ENCODE results near the gene HIVEP2. TPM values are rescaled to one million over a fixed set of nuclear protein-coding genes. Genes with fewer than 3 reads are reported as not detected.

Gene HIVEP2
- total and polyA plus RNA-seq, 2 donors from 2014 or later, result 2.4 to 26.0 TPM

DNA sequence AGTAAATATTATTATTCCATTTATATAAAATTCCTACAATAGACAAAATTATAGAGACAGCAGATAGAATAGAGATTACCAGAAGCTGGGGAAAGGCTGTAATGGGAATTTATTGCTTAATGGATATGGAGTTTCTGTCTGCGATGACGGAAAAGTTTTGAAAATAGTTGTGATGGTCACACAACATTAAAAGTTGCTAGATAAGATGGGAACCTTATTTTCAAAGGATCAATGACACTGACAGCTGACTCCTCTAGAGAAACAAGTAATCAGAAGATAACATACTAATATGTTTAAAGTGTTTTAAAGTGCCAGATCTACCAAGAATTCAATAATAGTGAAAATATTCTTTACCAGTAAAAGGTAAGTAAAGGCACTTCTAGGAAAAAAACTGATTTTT, 236.3 kb downstream of the HIVEP2 start:
- Histone ChIP-seq H3K27me3 (ENCODE audit: control insufficient read depth, insufficient read depth, low read length) (no peaks in the 10 kb centered on the region), H3K36me3 (ENCODE audit: control insufficient read depth in 2 of 3, insufficient read depth in 3 of 3, low read length in 3 of 3) (no peaks in the 10 kb centered on the region), H3K4me1 (ENCODE audit: control insufficient read depth in 2 of 3, insufficient read depth in 2 of 3, low read depth in 1 of 3, low read length in 3 of 3) (no peaks in the 10 kb centered on the region), H3K27ac (ENCODE audit: low read depth in 2 of 2, low read length in 2 of 2) (no peak overlapping the region), H3K4me3 (ENCODE audit: low read length in 3 of 3) (no peak overlapping the region), H3K9ac (ENCODE audit: low read length in 3 of 3) (no peak overlapping the region), H3K9me3 (ENCODE audit: control insufficient read depth in 2 of 3, insufficient read depth in 1 of 3, low read length in 3 of 3) (no peaks in the 10 kb centered on the region)
- intact Hi-C loops (cut with DNase I), result no loop called here
- no peak for FAIRE-seq
- DNase-seq, result no peak
- TF ChIP-seq, protein P1, sequence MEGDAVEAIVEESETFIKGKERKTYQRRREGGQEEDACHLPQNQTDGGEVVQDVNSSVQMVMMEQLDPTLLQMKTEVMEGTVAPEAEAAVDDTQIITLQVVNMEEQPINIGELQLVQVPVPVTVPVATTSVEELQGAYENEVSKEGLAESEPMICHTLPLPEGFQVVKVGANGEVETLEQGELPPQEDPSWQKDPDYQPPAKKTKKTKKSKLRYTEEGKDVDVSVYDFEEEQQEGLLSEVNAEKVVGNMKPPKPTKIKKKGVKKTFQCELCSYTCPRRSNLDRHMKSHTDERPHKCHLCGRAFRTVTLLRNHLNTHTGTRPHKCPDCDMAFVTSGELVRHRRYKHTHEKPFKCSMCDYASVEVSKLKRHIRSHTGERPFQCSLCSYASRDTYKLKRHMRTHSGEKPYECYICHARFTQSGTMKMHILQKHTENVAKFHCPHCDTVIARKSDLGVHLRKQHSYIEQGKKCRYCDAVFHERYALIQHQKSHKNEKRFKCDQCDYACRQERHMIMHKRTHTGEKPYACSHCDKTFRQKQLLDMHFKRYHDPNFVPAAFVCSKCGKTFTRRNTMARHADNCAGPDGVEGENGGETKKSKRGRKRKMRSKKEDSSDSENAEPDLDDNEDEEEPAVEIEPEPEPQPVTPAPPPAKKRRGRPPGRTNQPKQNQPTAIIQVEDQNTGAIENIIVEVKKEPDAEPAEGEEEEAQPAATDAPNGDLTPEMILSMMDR (IDR thresholded peaks at IDR 0.05; ENCODE audit: borderline replicate concordance, extremely low read depth, insufficient read depth), result no peak

- H3K27me3 ChIP-seq (ENCODE audit: control insufficient read depth, insufficient read depth, low read length), result no peaks in the 10 kb centered on the region
- DNase-seq (no peak), FAIRE-seq (no peak)
- no peaks in the 10 kb centered on the region for H3K36me3 ChIP-seq (ENCODE audit: control insufficient read depth in 2 of 3, insufficient read depth in 3 of 3, low read length in 3 of 3)
- no peaks in the 10 kb centered on the region for H3K9me3 ChIP-seq (ENCODE audit: control insufficient read depth in 2 of 3, insufficient read depth in 1 of 3, low read length in 3 of 3)
- no peak overlapping the region for H3K27ac ChIP-seq (ENCODE audit: low read depth in 2 of 2, low read length in 2 of 2)
- TF ChIP-seq, protein P1 (IDR thresholded peaks at IDR 0.05; ENCODE audit: borderline replicate concordance, extremely low read depth, insufficient read depth), result no peak
- no peak overlapping the region for H3K4me3 ChIP-seq (ENCODE audit: low read length in 3 of 3)
- no peaks in the 10 kb centered on the region for H3K4me1 ChIP-seq (ENCODE audit: control insufficient read depth in 2 of 3, insufficient read depth in 2 of 3, low read depth in 1 of 3, low read length in 3 of 3)
- intact Hi-C loops (cut with DNase I), result no loop called here
- no peak overlapping the region for H3K9ac ChIP-seq (ENCODE audit: low read length in 3 of 3)
These were observed 237.7 kb downstream of the HIVEP2 start for GRCh38 chr6:142707255-142707654.

DNA sequence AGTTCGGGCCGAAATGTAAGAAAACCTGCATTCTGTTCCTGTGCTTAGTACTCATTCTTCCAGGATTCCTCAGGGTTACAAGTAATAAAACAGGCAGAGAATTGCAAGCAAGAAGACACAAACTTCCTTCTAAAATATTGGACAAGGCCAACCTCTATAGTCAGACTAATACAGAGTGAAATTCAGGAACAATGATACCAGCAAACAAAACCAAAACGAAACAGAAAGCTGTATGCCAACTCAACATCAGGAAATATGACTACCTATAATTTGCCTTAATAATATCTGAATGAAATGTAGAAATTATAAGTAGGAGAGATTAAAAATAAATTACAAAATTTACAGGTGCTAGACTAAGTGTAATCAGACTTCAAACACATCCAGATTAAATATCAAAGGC, 238.8 kb downstream of the HIVEP2 start:
- no peaks in the 10 kb centered on the region for H3K36me3 ChIP-seq (ENCODE audit: control insufficient read depth in 2 of 3, insufficient read depth in 3 of 3, low read length in 3 of 3)
- no peak overlapping the region for H3K27ac ChIP-seq (ENCODE audit: low read depth in 2 of 2, low read length in 2 of 2)
- no peaks in the 10 kb centered on the region for H3K4me1 ChIP-seq (ENCODE audit: control insufficient read depth in 2 of 3, insufficient read depth in 2 of 3, low read depth in 1 of 3, low read length in 3 of 3)
- intact Hi-C loops (cut with DNase I), result no loop called here
- H3K4me3 ChIP-seq (ENCODE audit: low read length in 3 of 3), result no peak overlapping the region
- no peak for DNase-seq
- no peak overlapping the region for H3K9ac ChIP-seq (ENCODE audit: low read length in 3 of 3)
- no peak for FAIRE-seq
- H3K27me3 ChIP-seq (ENCODE audit: control insufficient read depth, insufficient read depth, low read length), result no peaks in the 10 kb centered on the region
- H3K9me3 ChIP-seq (ENCODE audit: control insufficient read depth in 2 of 3, insufficient read depth in 1 of 3, low read length in 3 of 3), result no peaks in the 10 kb centered on the region
- TF ChIP-seq, protein P1 (IDR thresholded peaks at IDR 0.05; ENCODE audit: borderline replicate concordance, extremely low read depth, insufficient read depth), result no peak

- Histone ChIP-seq H3K4me1 (ENCODE audit: control insufficient read depth in 2 of 3, insufficient read depth in 2 of 3, low read depth in 1 of 3, low read length in 3 of 3) (no peaks in the 10 kb centered on the region), H3K27me3 (ENCODE audit: control insufficient read depth, insufficient read depth, low read length) (no peaks in the 10 kb centered on the region), H3K9me3 (ENCODE audit: control insufficient read depth in 2 of 3, insufficient read depth in 1 of 3, low read length in 3 of 3) (no peaks in the 10 kb centered on the region), H3K4me3 (ENCODE audit: low read length in 3 of 3) (no peak overlapping the region), H3K36me3 (ENCODE audit: control insufficient read depth in 2 of 3, insufficient read depth in 3 of 3, low read length in 3 of 3) (no peaks in the 10 kb centered on the region), H3K9ac (ENCODE audit: low read length in 3 of 3) (no peak overlapping the region), H3K27ac (ENCODE audit: low read depth in 2 of 2, low read length in 2 of 2) (no peak overlapping the region)
- TF ChIP-seq, protein P1 (IDR thresholded peaks at IDR 0.05; ENCODE audit: borderline replicate concordance, extremely low read depth, insufficient read depth), result no peak
- no peak for DNase-seq
- intact Hi-C loops (cut with DNase I), result no loop called here
- no peak for FAIRE-seq
These were observed 239.9 kb downstream of the HIVEP2 start for GRCh38 chr6:142705054-142705453.
